ENCODE results near the gene CD209. TPM values are rescaled to one million over a fixed set of nuclear protein-coding genes. Genes with fewer than 3 reads are reported as not detected.

CD209 gene
- polyA plus RNA-seq, 3 donors = 1.1 to 2.1 (median 1.8) TPM

GRCh38 chr19:7730286-7731217 lies 16.8 kb downstream of the CD209 start:
- Mint-ChIP-seq H3K4me3 (peak overlapping the region; percentile 77 to 91), H3K9me3 (peaks cover 0 to 9% (median 0%) of the 10 kb centered on the region in 7 donors), H3K36me3 (peaks cover 0 to 13% of the 10 kb centered on the region in 2 donors), H3K27me3 (ENCODE audit: low read depth in 3 of 3) (peaks cover 2 to 22% (median 16%) of the 10 kb centered on the region in 3 donors), H3K27ac (peak overlapping the region in 4 of 7 donors; percentile 71 to 89 (median 80)), H3K4me1 (peaks cover 53% of the 10 kb centered on the region)
- DNase-seq = no peak
- Histone ChIP-seq H3K79me2 (ENCODE audit: insufficient read depth, low read length) (no peaks in the 10 kb centered on the region), H3K9ac (ENCODE audit: insufficient read depth, low read length, poor library complexity, severe bottlenecking) (peak overlapping the region; percentile 51), H3K36me3 (replicated peaks in 1 of 2; ENCODE audit: control insufficient read depth in 1 of 2, insufficient read depth in 2 of 2, low read length in 2 of 2) (no peaks in the 10 kb centered on the region), H2AFZ (ENCODE audit: insufficient read depth, low read depth, low read length, poor library complexity, severe bottlenecking) (peak overlapping the region; percentile 87), H3K4me1 (ENCODE audit: control insufficient read depth in 1 of 2, insufficient read depth in 2 of 2, low read length in 2 of 2) (peaks cover 45 to 63% of the 10 kb centered on the region in 2 donors), H3K4me2 (replicated peaks; ENCODE audit: extremely low read depth, low read length, poor library complexity, severe bottlenecking) (peak overlapping the region; percentile 83), H4K20me1 (ENCODE audit: insufficient read depth, low read length) (no peaks in the 10 kb centered on the region), H3K9me3 (replicated peaks in 1 of 2; ENCODE audit: control insufficient read depth in 1 of 2, insufficient read depth in 1 of 2, low read length in 2 of 2) (no peaks in the 10 kb centered on the region), H3K27me3 (ENCODE audit: control insufficient read depth in 2 of 2, insufficient read depth in 2 of 2, low read length in 2 of 2) (peaks cover 0 to 3% of the 10 kb centered on the region in 2 donors), H3K27ac (ENCODE audit: low read depth in 1 of 2, low read length in 2 of 2) (peak overlapping the region in 1 of 2 donors; percentile 8), H3K4me3 (replicated peaks in 1 of 3; ENCODE audit: low read depth in 2 of 3, low read length in 3 of 3) (peak overlapping the region; percentile 1 to 71 (median 34))
- WGBS (ENCODE audit: insufficient coverage) = 7% methylated on average over 64 of the region's 78 CpGs
- TF ChIP-seq CTCF (IDR thresholded peaks at IDR 0.05) = no peak
- intact Hi-C loops (cut with micrococcal nuclease) = no loop called here

GRCh38 chr19:7729831-7730285 lies 17.5 kb downstream of the CD209 start:
- peak overlapping the region; percentile 83 for H3K4me2 ChIP-seq (replicated peaks; ENCODE audit: extremely low read depth, low read length, poor library complexity, severe bottlenecking)
- H3K36me3 ChIP-seq (replicated peaks in 1 of 2; ENCODE audit: control insufficient read depth in 1 of 2, insufficient read depth in 2 of 2, low read length in 2 of 2) = no peaks in the 10 kb centered on the region
- peak overlapping the region; percentile 77 to 91 for H3K4me3 Mint-ChIP-seq
- intact Hi-C loops (cut with micrococcal nuclease) = no loop called here
- H3K9me3 ChIP-seq (replicated peaks in 1 of 2; ENCODE audit: control insufficient read depth in 1 of 2, insufficient read depth in 1 of 2, low read length in 2 of 2) = no peaks in the 10 kb centered on the region
- DNase-seq = no peak
- peak overlapping the region in 6 of 7 donors; percentile 63 to 89 (median 77) for H3K27ac Mint-ChIP-seq
- peak overlapping the region; percentile 1 to 42 for H3K27ac ChIP-seq (ENCODE audit: low read depth in 1 of 2, low read length in 2 of 2)
- peaks cover 48% of the 10 kb centered on the region for H3K4me1 Mint-ChIP-seq
- TF ChIP-seq CTCF (IDR thresholded peaks at IDR 0.05) = no peak
- peaks cover 2 to 22% (median 16%) of the 10 kb centered on the region in 3 donors for H3K27me3 Mint-ChIP-seq (ENCODE audit: low read depth in 3 of 3)
- H3K4me3 ChIP-seq (replicated peaks in 1 of 3; ENCODE audit: low read depth in 2 of 3, low read length in 3 of 3) = peak overlapping the region; percentile 1 to 71 (median 34)
- no peaks in the 10 kb centered on the region for H3K79me2 ChIP-seq (ENCODE audit: insufficient read depth, low read length)
- 7% methylated on average over 34 of the region's 34 CpGs for WGBS (ENCODE audit: insufficient coverage)
- H3K9ac ChIP-seq (ENCODE audit: insufficient read depth, low read length, poor library complexity, severe bottlenecking) = peak overlapping the region; percentile 51
- H3K36me3 Mint-ChIP-seq = peaks cover 0 to 13% of the 10 kb centered on the region in 2 donors
- no peaks in the 10 kb centered on the region for H4K20me1 ChIP-seq (ENCODE audit: insufficient read depth, low read length)
- H3K4me1 ChIP-seq (ENCODE audit: control insufficient read depth in 1 of 2, insufficient read depth in 2 of 2, low read length in 2 of 2) = peaks cover 41 to 59% of the 10 kb centered on the region in 2 donors
- peaks cover 0 to 3% of the 10 kb centered on the region in 2 donors for H3K27me3 ChIP-seq (ENCODE audit: control insufficient read depth in 2 of 2, insufficient read depth in 2 of 2, low read length in 2 of 2)
- H2AFZ ChIP-seq (ENCODE audit: insufficient read depth, low read depth, low read length, poor library complexity, severe bottlenecking) = peak overlapping the region; percentile 87
- H3K9me3 Mint-ChIP-seq = peaks cover 0 to 9% (median 1%) of the 10 kb centered on the region in 7 donors

Measured in CD14-positive monocyte (primary cell).